ENCODE measurements around the gene PGD.

GRCh38 chr1:10438677-10439163 is 39.9 kb downstream of the PGD start:
- TF ChIP-seq CTCF (IDR thresholded peaks at IDR 0.05; ENCODE audit: borderline replicate concordance, extremely low read depth, low read length, poor library complexity, severe bottlenecking): no peak
- TF ChIP-seq EZH2 (IDR thresholded peaks at IDR 0.05; ENCODE audit: borderline replicate concordance, low read depth, low read length, severe bottlenecking): no peak
